GM04504 (cell line): ENCODE results near the gene POLR2F.
"Not testable (repeated sequence)": the region's sequence is repeated elsewhere in the genome, so short reads cannot be mapped to it uniquely, and the experiment has no call there.

Experiments used
- DNase-seq: peaks from one replicate; pipeline ENCODE4 v3.0.0-alpha.2; 2012; ENCODE audit warnings: low read depth

The POLR2F gene

DNA sequence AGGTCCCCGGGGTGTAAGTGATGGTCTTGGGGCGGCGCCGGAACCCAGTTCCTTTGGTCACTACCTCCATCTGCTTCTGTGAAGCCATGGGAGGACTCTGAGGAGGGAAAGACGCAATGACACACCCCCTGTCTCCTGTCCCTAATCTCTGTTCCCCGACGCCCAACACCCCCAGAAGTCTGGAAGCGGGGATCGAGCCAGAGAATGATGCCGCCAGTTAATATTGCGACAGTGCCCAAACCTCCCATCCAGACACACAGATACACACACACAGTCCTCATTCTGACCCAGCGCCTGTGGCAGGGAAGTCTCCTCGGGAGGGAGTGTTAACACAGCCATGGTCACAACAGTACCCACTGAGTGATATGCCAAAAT lies 450 bp upstream of the POLR2F start:
- DNase-seq, result no peak

GRCh38 chr22:37954686-37955085 lies 1.2 kb downstream of the POLR2F start:
- DNase-seq, result no peak

DNA sequence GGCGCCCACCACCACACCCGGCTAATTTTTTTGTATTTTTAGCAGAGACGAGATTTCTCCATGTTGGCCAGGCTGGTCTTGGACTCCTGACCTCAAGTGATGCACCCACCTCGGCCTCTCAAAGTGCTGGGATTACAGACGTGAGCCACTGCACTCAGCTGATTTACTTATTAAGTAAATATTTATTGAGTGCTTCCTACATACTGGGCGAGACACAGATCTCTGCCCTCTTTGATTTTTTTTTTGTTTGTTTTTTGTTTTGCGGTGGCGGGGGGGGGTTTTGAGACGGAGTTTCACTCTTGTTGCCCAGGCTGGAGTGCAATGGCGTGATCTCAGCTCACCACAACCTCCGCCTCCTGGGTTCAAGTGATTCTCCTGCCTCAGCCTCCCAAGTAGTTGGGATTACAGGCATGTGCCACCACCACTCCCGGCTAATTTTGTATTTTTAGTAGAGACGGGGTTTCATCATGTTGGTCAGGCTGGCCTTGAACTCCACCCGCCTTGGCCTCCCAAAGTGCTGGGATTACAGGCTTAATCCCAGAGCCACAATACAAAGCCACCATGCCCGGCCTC lies 2.4 kb downstream of the POLR2F start:
- DNase-seq, result not testable (repeated sequence)

GRCh38 chr22:37957232-37957631 lies 3.7 kb downstream of the POLR2F start:
- DNase-seq, result no peak

GRCh38 chr22:37959231-37959825 lies 5.8 kb downstream of the POLR2F start:
- no peak for DNase-seq

DNA sequence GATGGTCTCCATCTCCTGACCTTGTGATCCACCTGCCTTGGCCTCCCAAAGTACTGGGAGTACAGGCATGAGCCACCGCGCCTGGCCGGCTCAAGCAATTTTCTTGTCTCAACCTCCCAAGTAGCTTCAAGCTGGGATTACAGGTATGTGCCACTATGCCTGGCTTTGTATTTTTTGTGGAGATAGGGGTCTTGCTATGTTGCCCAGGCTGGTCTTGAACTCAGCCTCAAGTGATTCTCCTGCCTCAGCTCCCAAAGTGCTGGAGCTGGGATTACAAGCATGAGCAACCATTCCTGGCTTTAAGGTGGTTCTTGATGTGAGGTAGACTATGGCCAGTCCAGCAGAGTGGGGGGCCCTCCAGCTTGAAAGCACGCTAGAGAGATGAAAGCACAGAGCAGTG lies 7.6 kb downstream of the POLR2F start:
- DNase-seq, result no peak

GRCh38 chr22:37965940-37966664 lies 12.6 kb downstream of the POLR2F start:
- DNase-seq, result no peak

DNA sequence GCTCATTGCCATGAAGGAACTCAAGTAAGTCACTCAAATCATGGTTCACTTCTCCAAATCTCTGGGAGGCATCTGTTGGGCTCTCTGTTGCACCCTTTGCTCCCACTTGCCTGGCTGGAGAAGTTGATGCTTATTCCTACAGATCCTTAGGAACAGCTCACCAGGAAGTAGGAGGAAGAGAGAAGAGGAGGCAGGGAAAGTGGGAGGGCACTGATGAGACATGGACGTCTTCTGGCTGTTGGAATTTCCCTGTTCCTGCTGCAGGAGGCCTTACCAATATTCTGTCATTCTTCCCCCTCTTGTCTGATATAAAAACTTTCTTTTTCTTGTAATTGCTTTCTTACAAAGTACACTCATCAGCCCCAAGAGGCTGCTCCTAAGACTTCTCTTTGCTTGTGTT lies 13.6 kb downstream of the POLR2F start:
- no peak for DNase-seq

DNA sequence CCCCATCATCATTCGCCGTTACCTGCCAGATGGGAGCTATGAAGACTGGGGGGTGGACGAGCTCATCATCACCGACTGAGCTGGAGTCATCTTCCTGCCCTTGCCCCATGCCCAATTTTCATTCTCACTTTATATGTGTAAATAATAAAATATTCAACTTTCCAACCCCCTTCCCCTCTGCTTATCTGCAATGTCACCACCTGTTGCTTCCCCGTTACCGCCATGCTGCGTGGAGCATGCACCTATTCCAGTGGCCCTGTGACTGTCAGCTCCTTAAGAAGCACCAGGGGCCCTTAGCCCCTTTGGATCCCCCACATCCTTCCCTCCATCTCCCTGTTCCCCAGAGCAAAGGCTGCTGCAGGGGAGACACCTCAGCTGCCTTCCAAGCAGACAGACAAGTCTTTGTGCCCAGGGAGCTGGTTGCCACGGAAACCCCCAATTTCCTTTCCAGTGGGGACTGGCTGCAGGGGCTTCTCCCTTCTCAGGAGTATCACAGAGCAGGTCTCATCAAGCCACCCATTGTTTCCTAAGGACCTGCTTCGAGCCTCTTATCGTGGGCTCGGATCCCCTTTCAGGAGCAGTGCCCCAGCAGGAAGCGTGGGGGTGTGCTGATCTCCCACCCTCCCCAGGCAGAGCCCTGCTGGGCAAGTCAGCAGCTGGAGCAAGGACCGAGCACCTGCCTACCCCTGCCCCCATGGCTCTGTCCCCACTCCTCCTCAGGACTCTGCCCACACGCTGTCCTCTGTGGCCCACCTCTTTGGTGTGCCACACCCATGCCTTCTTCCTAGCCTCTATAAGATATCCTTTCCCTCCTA lies 14.3 kb downstream of the POLR2F start:
- no peak for DNase-seq

DNA sequence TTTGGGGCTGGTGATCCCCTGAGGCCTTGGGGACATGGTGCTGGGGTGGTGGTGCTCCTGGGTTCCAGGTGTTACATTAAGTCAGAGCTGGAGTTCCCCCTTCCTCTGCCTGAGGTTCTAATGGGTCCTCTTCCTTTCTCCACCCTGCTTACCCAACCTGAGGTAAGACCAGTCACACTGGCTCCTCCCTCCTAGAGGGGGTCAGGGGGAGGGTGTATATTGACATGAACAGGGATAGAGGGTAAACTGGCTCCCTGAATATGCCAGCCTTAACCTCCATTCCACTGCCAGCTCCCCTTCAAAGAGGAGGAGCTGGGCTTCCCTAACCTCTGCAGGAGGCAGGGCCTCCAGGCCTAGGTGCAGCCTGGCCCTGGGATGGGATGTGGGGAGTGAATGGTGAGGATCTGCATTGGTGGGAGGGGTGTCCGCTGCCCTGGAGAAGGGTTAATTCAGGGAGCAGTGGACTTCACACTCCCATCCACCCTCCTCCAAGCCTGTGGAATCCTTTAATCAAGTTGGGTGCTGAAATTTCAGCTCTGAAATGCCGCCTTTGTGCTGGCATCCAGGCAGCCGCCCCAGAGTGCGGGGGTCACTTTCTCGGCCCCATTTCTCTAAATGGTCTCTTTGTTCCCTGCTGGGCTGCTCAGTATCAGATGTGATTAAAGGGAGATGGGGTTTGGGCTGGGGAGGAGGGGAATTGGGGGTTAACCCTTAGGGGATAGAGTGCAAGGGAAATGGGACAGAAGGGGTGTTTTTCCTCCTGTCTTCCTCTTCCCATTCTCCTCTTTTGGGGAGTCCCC lies 15.2 kb downstream of the POLR2F start:
- no peak for DNase-seq

DNA sequence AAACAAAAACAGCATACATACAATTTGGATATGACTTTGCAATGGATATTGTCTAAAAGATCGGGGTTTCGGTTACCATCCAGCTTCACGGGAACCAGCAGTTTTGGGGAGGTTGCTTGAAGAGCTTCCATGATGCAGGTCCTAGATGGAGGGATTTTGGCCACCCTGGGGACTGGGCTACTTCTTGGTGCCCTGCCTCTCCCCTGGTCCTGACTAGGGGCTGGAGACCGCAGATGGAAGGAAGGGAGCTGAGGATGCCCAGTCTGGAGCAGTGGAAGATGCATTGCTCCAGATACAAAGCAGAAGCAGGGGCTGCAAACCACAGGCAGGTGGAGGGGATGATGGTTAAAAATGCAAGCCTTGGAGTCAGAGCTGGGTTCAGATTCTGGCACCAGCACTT lies 17.4 kb downstream of the POLR2F start:
- DNase-seq, result no peak

DNA sequence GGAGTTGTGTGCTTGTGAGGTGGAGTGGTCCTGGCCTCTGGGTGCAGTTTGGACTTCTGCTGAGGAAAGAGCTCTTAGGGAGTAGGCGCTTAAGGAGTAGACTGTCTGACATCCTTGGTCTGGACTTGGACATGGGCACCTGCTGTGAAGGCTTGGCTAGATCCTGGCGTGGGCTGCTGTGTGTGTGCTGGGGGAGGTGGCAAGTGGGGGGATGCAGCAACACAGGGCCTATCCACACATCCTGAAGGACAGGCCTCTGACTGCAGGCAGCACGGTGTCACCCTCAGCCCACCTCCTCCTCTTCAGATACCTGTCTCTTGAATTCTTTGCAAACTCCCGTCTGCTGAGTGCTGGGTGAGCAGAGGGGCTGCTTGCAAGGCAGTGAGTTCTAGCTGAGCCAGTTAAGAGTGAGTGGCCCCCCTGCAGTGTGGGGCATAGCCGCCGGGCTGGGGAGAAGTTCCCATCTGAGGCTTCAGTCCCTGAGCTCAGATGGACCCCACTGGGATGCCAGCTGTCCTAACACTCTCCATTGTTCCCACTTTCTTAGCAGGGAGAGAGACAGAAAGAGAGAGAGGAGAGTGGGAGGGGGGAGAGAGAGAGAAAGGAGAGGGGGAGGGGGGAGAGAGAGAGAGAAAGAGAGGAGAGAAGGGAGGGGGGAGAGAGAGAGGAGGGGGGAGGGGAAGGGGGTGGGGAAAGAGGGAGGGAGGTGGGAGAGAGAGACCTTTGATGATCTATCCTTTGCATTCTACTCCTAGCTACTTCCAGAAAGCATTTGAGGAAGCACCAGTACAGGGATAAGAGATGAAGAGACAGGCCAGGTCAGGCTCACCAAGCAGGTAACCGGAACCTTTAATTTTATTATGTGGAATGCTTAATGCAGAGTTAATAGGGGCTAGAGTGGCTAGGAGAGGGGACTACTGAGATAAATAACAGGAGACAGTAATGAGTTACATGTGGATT lies 18.3 kb downstream of the POLR2F start:
- DNase-seq, result no peak

DNA sequence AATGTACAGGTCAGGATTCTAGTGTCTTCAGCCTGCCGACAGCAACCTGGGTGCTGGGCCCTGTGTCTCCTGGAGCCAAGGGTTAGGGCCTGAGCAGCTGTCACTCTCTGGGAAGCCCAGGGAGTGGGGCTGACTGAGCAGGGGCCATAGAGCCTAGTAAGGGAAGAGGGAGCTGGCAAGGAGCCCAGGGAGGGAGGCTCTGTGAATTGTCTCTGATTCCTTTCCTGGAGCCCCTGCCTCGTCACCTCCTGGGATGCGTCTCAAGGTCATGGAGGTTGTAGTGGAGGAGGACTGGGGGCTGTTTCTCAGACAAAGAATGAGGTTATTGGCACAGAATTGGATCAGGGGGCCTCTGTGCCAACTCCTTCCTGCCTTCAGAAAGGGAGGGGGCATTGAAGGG lies 19.0 kb downstream of the POLR2F start:
- DNase-seq, result no peak

GRCh38 chr22:37973271-37974170 lies 20.0 kb downstream of the POLR2F start:
- DNase-seq, result no peak

DNA sequence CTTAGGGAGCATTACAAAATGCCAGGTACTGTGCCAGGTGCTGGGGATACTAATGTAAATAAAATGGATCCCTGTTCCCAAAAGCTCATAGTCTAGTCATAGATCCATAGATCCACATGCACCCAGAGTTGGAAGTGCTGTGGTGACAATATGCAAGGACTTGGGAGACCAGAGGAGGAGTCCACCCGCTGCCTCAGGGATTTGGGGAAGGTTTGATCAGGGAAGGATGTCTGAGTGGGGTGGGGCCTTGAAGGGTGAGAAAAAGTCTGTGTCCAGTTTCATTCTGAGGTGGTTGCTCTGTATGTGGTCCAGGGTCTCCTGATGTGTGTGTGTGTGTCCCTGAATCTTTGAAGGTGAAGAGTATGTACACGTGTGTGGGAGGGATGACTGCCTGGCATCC lies 21.7 kb downstream of the POLR2F start:
- DNase-seq, result no peak

GRCh38 chr22:37976022-37976421 lies 22.5 kb downstream of the POLR2F start:
- not testable (repeated sequence) for DNase-seq

DNA sequence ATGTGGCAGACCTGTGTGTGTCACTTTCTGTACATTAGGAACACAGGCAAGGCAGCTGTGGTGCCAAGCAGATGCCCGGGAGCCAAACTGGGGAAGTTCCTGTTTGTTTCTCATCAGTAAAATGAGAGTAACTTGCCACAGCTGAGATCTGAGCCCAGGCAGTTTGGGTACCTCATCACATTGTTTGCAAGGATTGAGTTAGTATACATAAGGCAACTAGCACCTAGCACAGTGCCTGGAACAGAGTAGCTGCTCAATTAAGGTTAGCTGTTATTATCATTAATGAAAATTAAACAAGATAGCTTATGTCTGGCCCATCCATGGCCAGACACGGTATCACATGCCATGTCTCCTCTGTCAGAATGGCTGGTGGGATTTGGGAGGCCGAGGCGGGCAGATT lies 23.0 kb downstream of the POLR2F start:
- no peak for DNase-seq

DNA sequence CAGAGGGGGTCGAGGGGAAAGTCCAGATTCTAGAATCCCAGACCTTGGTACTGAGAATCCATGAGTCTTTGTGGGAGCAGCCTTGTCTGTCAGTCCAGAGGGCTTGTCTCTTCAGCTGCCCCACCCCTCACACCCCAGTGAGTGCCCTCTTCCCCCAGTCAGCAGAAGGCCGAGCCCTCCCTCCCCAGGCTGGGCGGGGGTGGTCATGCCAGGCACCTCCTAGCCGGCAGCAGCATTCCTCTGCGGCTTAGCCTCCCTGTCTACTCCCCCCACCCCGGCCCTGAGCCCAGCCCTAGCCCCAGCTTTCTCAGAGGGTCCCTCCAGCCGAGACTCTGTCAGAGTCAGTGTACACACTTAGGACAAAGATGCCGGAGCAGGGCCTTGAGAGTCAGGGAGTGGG lies 26.3 kb downstream of the POLR2F start:
- no peak for DNase-seq

- no peak for DNase-seq
Observed at GRCh38 chr22:37981282-37982011, 27.9 kb downstream of the POLR2F start.
